SH-SY5Y (cell line): Measurements from ENCODE around the gene TMEM271.

Experiments
- GATA2 ChIP-seq: IDR thresholded peaks from 2 replicates; pipeline ENCODE4 v1.6.1; 2011; ENCODE audit warnings: mild to moderate bottlenecking, low read depth, low read length
- GATA3 ChIP-seq: IDR thresholded peaks from 2 replicates; pipeline ENCODE4 v1.6.1; 2011; ENCODE audit warnings: low read depth, mild to moderate bottlenecking, low read length, moderate library complexity

DNA sequence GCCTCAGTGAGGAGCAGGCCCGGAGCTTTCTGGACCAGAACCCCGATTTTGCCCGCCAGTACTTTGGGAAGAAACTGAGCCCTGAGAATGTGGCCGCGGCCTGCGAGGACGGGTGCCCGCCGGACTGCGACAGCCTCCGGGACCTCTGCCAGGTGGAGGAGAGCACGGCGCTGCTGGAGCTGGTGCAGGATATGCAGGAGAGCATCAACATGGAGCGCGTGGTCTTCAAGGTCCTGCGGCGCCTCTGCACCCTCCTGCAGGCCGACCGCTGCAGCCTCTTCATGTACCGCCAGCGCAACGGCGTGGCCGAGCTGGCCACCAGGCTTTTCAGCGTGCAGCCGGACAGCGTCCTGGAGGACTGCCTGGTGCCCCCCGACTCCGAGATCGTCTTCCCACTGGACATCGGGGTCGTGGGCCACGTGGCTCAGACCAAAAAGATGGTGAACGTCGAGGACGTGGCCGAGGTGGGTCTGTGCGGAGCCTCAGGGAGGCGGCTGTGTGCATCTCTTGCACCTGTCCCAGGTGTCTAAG, 49.6 kb upstream of the TMEM271 start:
- no peak for TF ChIP-seq GATA3
- no peak for TF ChIP-seq GATA2
